ENCODE measurements around the gene PDXK. TPM values are rescaled to one million over a fixed set of nuclear protein-coding genes. Genes with fewer than 3 reads are reported as not detected.

PDXK gene
- total and polyA plus RNA-seq, 9 of the 15 experiments (the other 6 are each of a cell fraction or from before 2014, with no cell fraction given): 5.6 to 162 (median 76.5) TPM

GRCh38 chr21:43810505-43811261 is 91.8 kb downstream of the PDXK start (continued):
- TF ChIP-seq GATAD2B (IDR thresholded peaks at IDR 0.05; ENCODE audit: borderline replicate concordance) (0 out of 2 replicates have a peak, but pooled peaks have one; percentile 18), ZNF140 (CRISPR knock-in tag; IDR thresholded peaks at IDR 0.05) (no peak), HINFP (tag; conservative IDR thresholded peaks at IDR 0.05; ENCODE audit: low read depth) (no peak), MYBL2 (IDR thresholded peaks at IDR 0.05; ENCODE audit: low read depth) (no peak), MYBL2 (CRISPR knock-in tag; IDR thresholded peaks at IDR 0.05; ENCODE audit: borderline replicate concordance) (no peak), BRF1 (IDR thresholded peaks at IDR 0.05; ENCODE audit: borderline replicate concordance, extremely low read depth, insufficient read length) (no peak), HMG20B (CRISPR knock-in tag; IDR thresholded peaks at IDR 0.05) (no peak), RFX1 (IDR thresholded peaks at IDR 0.05) (no peak), ETV6 (IDR thresholded peaks at IDR 0.05; ENCODE audit: borderline replicate concordance in 1 of 2, low read depth in 2 of 2, low read length in 1 of 2) (no peak), ETV6 (CRISPR knock-in tag; IDR thresholded peaks at IDR 0.05; ENCODE audit: borderline replicate concordance) (no peak), MCM7 (IDR thresholded peaks at IDR 0.05) (no peak), ZNF384 (IDR thresholded peaks at IDR 0.05; ENCODE audit: low read depth, low read length) (peak; percentile 56), E2F4 (CRISPR knock-in tag; IDR thresholded peaks at IDR 0.05; ENCODE audit: low read depth) (no peak), GABPB2 (CRISPR knock-in tag; conservative IDR thresholded peaks at IDR 0.05) (no peak), ETV1 (tag; conservative IDR thresholded peaks at IDR 0.05; ENCODE audit: low read depth) (no peak), ZNF232 (CRISPR knock-in tag; IDR thresholded peaks at IDR 0.05) (no peak), CHD2 (IDR thresholded peaks at IDR 0.05; ENCODE audit: low read depth, low read length) (no peak), BACH1 (tag; IDR thresholded peaks at IDR 0.05) (no peak), FOXM1 (IDR thresholded peaks at IDR 0.05; ENCODE audit: low read depth) (no peak), FOXM1 (CRISPR knock-in tag; IDR thresholded peaks at IDR 0.05; ENCODE audit: low read depth) (0 out of 2 replicates have a peak, but pooled peaks have one; percentile 67), ZBTB34 (CRISPR knock-in tag; IDR thresholded peaks at IDR 0.05) (no peak), POLR2AphosphoS2 (IDR thresholded peaks at IDR 0.05; ENCODE audit: low read length) (peak; percentile 68; the same call in 1 of the 2 replicates), NUFIP1 (IDR thresholded peaks at IDR 0.05; ENCODE audit: partially characterized antibody) (no peak), NFIX (CRISPR knock-in tag; IDR thresholded peaks at IDR 0.05; ENCODE audit: low read depth) (no peak), TCF7L2 (IDR thresholded peaks at IDR 0.05; ENCODE audit: low read depth, low read length) (no peak), ATF7 (IDR thresholded peaks at IDR 0.05) (peak; percentile 61; the same call in 1 of the 2 replicates), ZNF354B (CRISPR knock-in tag; IDR thresholded peaks at IDR 0.05) (no peak), TCF7 (IDR thresholded peaks at IDR 0.05; ENCODE audit: borderline replicate concordance) (peak; percentile 43; the same call in 1 of the 2 replicates)

Data from K562 (cell line).